HUES64 (cell line): ENCODE results near the gene PPP1R3G.
A peak's percentile ranks its signal among the peaks of the same experiment; 100 is the strongest.

ENCODE experiments used
- H3K27ac ChIP-seq: 2 replicates; pipeline ENCODE4 v1.7.0; 2013; ENCODE audit warnings: low read depth, low read length, inconsistent platforms
- H3K27me3 ChIP-seq: 2 replicates; pipeline ENCODE4 v1.6.1; 2013; ENCODE audit warnings: mild to moderate bottlenecking, low read length; ENCODE audit not compliant: insufficient read depth
- H3K36me3 ChIP-seq: 2 replicates; pipeline ENCODE4 v1.6.1; 2013; ENCODE audit warnings: mild to moderate bottlenecking, low read length; ENCODE audit not compliant: insufficient read depth
- H3K4me1 ChIP-seq: 2 replicates; pipeline ENCODE4 v1.6.1; 2013; ENCODE audit warnings: mild to moderate bottlenecking, low read length, moderate library complexity; ENCODE audit not compliant: insufficient read depth
- H3K4me3 ChIP-seq: 2 replicates; pipeline ENCODE4 v1.5.1; 2013; ENCODE audit warnings: mild to moderate bottlenecking, low read length, moderate library complexity
- H3K9ac ChIP-seq: 2 replicates; pipeline ENCODE4 v1.6.1; 2013; ENCODE audit warnings: mild to moderate bottlenecking, low read depth, low read length
- H3K9me3 ChIP-seq: 2 replicates; pipeline ENCODE4 v1.6.1; 2013; ENCODE audit warnings: low read depth, low read length; ENCODE audit not compliant: insufficient read depth
- WGBS: fragments of 150-250, 120-280 bp; methylation state at CpG from one replicate; pipeline ENCODE4 v1.1.7; 2013; ENCODE audit warnings: missing lambda C conversion rate; 5-methylcytosine and 5-hydroxymethylcytosine counted together

PPP1R3G gene

DNA sequence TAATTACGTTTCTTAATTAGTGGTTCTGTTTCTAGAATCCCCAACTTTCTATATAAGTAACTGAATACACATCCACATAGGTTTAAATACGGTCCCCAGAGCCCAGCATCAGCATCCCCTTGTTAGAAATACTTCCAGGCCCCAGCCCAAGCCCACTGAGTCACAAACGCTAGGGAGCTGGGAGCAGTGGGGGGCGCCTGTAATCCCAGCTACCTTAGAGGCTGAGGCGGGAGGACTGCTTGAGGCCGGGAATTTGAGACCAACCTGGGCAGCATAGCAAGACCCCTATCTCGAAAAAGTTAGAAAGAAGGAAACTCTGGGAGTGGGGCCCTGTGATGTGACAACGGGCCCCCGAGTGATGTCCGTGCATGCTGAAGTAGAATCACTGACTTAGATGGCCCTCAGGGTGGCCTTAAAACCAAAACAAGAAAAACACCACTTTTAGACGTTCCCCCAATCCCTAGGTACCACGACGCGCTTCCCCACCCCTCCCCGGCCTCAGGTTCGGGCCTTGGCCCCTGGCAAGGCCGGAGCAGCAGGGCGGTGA lies 1.3 kb upstream of the PPP1R3G start:
- Histone ChIP-seq H3K4me1 (no peaks in the 10 kb centered on the region), H3K9me3 (no peaks in the 10 kb centered on the region), H3K27me3 (peaks cover 65% of the 10 kb centered on the region), H3K27ac (no peak overlapping the region), H3K9ac (no peak overlapping the region), H3K36me3 (no peaks in the 10 kb centered on the region), H3K4me3 (peak overlapping the region; percentile 58)
- WGBS, result 55% methylated on average over 18 of the region's 18 CpGs

DNA sequence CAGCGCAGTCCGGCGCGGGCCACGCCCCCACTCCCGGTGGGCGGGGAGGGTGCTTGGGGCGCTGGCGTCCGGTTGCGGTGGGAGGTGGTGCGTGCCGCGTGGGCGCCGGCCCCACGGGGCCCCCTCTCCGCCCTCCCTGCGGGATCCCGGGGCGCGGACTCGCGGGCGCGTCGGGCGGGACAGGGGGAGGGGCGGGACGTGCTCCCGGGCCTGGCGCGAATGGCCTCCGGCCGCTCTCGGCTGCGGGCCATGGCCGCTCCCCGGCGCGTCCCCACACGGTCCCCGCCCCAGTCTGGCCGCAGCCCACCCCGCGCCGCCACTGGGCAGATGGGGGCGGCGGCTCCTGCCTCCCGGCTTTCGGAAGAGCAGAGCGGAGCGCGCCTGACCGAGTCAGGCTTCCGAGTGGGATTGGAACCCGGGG lies 771 bp upstream of the PPP1R3G start:
- H3K9ac ChIP-seq, result peak overlapping the region; percentile 56; the same call in 1 of the 2 replicates
- 2% methylated on average over 56 of the region's 57 CpGs for WGBS
- no peak overlapping the region for H3K27ac ChIP-seq
- peaks cover 65% of the 10 kb centered on the region for H3K27me3 ChIP-seq
- H3K9me3 ChIP-seq, result no peaks in the 10 kb centered on the region
- no peaks in the 10 kb centered on the region for H3K36me3 ChIP-seq
- H3K4me1 ChIP-seq, result no peaks in the 10 kb centered on the region
- H3K4me3 ChIP-seq, result peak overlapping the region; percentile 58

DNA sequence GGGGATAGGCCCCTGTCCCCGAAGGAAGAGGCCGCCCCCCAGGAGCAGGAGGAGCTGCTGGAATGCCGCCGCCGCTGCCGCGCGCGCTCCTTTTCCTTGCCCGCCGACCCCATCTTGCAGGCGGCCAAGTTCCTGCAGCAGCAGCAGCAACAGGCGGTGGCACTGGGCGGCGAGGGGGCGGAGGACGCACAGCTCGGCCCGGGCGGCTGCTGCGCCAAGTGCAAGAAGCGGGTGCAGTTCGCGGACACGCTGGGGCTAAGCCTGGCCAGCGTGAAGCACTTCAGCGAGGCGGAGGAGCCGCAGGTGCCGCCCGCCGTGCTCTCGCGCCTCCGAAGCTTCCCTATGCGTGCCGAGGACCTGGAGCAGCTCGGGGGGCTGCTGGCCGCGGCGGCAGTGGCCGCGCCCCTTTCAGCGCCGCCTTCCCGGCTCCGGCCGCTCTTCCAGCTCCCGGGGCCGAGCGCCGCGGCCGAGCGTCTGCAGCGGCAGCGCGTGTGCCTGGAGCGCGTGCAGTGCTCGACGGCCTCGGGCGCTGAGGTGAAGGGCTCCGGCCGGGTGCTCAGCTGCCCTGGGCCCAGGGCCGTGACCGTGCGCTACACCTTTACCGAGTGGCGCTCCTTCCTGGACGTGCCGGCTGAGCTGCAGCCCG lies 630 bp downstream of the PPP1R3G start:
- peaks cover 71% of the 10 kb centered on the region for H3K27me3 ChIP-seq
- H3K27ac ChIP-seq, result no peak overlapping the region
- H3K4me3 ChIP-seq, result peak overlapping the region; percentile 58
- WGBS, result 4% methylated on average over 74 of the region's 74 CpGs
- H3K9ac ChIP-seq, result peak overlapping the region; percentile 51; the same call in 1 of the 2 replicates
- H3K36me3 ChIP-seq, result no peaks in the 10 kb centered on the region
- no peaks in the 10 kb centered on the region for H3K4me1 ChIP-seq
- no peaks in the 10 kb centered on the region for H3K9me3 ChIP-seq

DNA sequence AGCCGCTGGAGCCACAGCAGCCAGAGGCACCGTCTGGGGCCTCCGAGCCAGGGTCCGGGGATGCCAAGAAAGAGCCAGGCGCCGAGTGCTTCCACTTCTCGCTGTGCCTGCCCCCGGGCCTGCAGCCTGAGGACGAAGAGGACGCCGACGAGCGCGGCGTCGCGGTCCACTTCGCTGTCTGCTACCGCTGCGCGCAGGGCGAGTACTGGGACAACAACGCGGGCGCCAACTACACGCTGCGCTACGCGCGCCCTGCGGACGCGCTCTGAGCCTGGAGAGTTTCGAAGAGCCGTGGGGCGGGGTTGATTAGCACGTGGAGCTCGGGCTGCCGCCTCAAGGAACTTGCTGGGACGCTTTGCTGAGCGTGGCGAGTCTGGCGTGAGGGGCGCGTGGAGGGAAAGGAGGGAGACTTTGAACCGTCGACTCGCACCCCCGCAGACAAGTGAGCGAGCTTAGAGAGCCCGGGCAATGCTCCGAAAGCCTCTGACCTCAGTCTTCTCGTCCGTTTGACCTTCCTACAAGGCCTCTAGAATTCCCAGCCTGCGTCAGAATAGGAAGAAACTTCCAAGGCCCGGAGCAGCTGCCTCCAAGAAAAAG lies 1.3 kb downstream of the PPP1R3G start:
- no peak overlapping the region for H3K27ac ChIP-seq
- no peaks in the 10 kb centered on the region for H3K4me1 ChIP-seq
- peak overlapping the region; percentile 58 for H3K4me3 ChIP-seq
- no peaks in the 10 kb centered on the region for H3K9me3 ChIP-seq
- H3K27me3 ChIP-seq, result peaks cover 68% of the 10 kb centered on the region
- no peak overlapping the region; the same call in 1 of the 2 replicates for H3K9ac ChIP-seq
- no peaks in the 10 kb centered on the region for H3K36me3 ChIP-seq
- 84% methylated on average over 56 of the region's 56 CpGs for WGBS

DNA sequence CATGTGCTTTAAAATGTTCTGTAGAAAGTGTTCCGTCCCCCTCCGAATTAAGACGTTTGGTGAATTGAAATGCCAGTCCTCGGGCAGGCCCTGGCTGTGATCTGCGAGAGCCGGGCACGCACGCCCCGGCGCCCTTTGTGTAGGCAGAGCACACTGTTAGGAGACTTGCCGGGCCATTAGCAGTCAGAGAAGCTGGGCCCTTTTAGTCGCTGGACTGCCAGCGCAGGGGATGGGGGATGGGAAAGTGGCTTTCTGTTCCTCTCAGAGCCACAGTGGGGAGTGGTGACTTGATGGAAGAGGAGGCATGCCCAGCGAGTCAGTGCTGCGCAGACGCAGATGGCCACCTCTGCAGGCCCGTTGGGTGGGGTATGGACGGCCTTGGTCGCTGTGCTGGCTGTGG lies 2.2 kb downstream of the PPP1R3G start:
- Histone ChIP-seq H3K27ac (no peak overlapping the region), H3K27me3 (peaks cover 60% of the 10 kb centered on the region), H3K4me1 (no peaks in the 10 kb centered on the region), H3K36me3 (no peaks in the 10 kb centered on the region), H3K4me3 (no peak overlapping the region), H3K9ac (no peak overlapping the region), H3K9me3 (no peaks in the 10 kb centered on the region)
- 82% methylated on average over 19 of the region's 19 CpGs for WGBS

DNA sequence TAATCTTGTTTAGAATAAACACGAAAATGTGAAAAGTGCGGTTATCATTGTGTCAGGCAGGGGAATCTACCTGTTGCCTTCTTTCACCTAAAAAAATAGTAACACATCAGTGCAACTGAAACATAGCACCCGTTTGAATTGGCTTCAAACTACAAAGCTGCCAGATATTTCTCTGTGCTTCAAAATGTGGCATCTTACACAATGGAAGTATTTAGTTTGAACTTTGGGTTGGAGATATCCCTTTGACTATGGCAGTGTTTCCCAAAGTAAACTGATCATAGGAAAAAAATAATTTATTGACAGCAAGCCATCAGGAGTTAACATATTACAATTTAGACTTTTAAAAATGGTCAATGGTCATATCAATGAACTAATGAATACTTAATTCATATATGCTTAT lies 3.6 kb downstream of the PPP1R3G start:
- Histone ChIP-seq H3K27me3 (peaks cover 46% of the 10 kb centered on the region), H3K4me3 (no peak overlapping the region), H3K9ac (no peak overlapping the region), H3K9me3 (no peaks in the 10 kb centered on the region), H3K27ac (no peak overlapping the region), H3K36me3 (no peaks in the 10 kb centered on the region), H3K4me1 (no peaks in the 10 kb centered on the region)
- WGBS, result 75% methylated on average over 3 of the region's 3 CpGs

DNA sequence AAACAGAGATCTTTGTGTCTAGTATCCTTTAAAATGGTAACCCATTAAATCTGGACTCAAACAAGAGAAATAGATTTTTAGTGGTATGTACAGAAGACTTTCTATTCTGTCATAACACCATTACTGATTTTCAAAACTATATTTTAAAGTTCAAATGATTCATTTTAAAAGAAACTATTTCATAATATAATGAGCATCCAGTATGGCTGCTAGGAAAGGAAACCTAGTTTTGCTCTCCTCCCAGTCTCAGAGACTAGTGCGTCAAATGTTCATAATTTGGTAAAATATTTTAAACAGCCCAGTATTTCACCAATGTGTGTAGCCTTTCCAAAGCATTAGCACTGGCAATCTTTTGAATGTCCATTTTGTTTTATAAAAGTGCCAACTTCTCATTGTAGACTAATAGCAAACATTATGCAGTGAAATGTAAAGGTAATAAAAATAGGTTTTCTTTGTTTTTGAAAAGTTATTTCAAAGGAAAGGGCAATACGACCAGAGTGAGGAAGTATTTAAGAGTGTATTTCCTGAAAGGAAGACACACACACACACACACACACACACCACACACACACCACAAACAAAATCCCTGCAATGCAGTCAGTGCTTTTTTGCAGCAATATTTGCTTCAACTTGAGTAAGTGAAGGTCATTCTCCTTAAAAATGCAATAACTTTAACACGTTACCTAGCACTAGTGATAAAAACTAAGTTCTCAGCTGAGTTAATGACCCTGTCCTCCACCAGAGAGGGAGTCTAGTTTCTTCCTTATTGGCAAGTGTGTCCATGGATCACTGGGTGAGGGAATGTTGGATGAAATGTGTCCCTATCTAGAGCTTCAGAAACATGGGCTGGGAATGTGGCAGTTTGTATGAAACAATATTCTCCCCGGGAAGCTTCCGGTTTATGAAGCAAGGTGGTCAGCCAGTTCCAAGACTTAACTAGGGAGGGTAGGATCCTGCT lies 4.6 kb downstream of the PPP1R3G start:
- Histone ChIP-seq H3K27me3 (peaks cover 36% of the 10 kb centered on the region), H3K27ac (no peak overlapping the region), H3K9ac (no peak overlapping the region), H3K36me3 (no peaks in the 10 kb centered on the region), H3K4me1 (no peaks in the 10 kb centered on the region), H3K4me3 (no peak overlapping the region), H3K9me3 (no peaks in the 10 kb centered on the region)
- WGBS, result 95% methylated on average over 5 of the region's 5 CpGs

DNA sequence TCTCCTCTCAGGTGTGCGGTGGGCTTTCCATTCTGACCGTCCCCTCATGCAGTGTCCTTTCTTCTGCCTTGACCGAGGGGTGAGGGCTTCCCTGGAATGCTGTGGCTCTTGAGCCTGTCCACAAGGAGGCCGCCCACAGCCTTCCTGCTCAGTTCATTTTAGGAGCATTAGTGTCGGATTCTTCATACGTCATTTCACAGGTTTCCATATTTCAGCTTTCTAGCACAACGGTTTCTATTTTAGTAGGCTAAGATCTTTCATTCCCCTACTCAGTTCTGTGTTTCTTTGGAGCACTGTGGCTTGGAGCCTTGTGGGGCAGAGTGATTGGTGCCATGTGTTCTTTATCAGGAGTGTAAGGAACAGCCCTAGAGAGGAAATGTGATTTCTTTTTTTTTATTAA lies 5.5 kb downstream of the PPP1R3G start:
- no peak overlapping the region for H3K9ac ChIP-seq
- H3K36me3 ChIP-seq, result no peaks in the 10 kb centered on the region
- 93% methylated on average over 7 of the region's 7 CpGs for WGBS
- H3K4me1 ChIP-seq, result no peaks in the 10 kb centered on the region
- no peak overlapping the region for H3K27ac ChIP-seq
- H3K9me3 ChIP-seq, result no peaks in the 10 kb centered on the region
- no peak overlapping the region for H3K4me3 ChIP-seq
- H3K27me3 ChIP-seq, result peaks cover 28% of the 10 kb centered on the region

DNA sequence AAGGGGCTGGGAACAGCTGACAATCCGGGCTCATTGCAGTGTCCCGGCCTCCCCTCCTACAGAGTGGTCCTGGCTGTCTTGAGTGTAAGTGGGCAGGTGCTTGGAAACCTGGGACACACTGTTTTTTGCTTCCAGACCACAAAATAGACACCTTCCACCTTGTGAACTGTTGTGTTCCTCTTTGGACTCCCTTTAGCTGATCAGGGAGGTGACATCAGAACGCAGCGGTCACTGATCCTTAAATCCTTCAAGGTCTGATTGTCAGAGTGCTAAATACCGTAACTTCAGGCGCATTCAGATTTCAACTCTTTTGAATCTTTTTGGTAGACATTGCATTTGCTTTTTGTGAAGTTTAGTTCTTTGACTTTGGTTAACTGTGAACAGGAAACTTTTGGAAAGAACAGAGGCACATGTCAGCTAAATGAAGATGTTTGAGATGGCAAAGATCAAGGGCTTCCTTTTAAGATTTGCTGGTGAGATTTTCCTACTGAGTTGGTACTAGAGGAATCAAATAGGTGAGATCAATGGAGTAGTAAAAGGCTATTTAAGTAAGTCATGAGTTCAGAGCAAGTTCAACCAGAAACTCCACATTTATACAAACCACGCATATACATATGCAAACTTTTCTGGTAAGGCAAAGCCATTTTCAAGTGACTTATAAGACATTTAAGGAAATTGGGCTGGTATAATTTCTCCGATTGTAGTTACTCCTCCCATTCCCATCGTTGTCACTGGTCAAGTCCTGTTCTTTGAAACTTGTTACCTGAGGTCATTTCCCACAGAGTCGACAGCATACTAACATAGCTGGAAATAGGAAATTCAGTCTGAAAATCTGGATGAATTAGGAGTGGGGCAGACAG lies 6.3 kb downstream of the PPP1R3G start:
- H3K9me3 ChIP-seq, result no peaks in the 10 kb centered on the region
- no peak overlapping the region for H3K27ac ChIP-seq
- no peaks in the 10 kb centered on the region for H3K36me3 ChIP-seq
- WGBS, result 89% methylated on average over 10 of the region's 10 CpGs
- H3K9ac ChIP-seq, result no peak overlapping the region
- H3K4me1 ChIP-seq, result no peaks in the 10 kb centered on the region
- H3K4me3 ChIP-seq, result no peak overlapping the region
- H3K27me3 ChIP-seq, result peaks cover 20% of the 10 kb centered on the region

DNA sequence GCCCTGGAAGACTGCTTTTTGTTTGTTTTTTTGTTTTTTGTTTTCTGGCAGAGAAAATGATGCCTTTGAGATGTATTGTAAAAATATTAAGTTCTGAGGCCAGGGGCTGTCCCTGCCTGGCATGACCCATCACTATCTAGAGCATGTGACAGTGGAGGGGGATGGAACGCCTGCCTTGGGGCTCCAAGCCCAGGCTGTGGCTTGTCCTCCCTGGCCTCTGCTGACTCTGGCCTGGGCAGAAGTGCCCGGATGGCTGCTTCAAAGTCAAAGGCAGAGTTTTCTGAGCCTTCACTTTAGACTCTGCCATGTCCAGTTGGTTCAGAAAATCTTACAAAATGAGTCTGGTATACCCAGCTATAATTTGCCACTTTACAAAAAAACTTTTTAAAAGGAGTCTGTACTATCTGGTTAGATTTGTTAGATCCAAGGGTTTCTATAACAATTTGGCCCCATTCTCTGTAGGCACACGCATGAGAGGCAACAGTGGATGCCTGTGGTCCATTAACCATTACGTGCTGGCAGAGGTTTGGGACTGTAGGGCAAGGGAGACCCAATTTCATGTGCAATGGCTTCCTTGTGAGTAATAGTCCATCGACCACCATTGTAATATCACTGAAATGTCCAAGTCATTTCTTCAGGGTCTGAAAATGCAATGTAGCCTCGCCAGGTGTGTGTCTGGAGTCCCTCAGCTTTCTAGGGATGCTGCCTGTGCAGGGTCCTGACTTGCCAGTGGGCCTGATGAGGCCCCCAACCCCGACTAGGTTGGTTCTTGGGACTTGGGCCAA lies 8.3 kb downstream of the PPP1R3G start:
- Histone ChIP-seq H3K9me3 (no peaks in the 10 kb centered on the region), H3K9ac (no peak overlapping the region), H3K4me1 (no peaks in the 10 kb centered on the region), H3K4me3 (no peak overlapping the region), H3K27me3 (0 out of 2 replicates have a peak, but pooled peaks cover 5% of the 10 kb centered on the region), H3K27ac (no peak overlapping the region), H3K36me3 (no peaks in the 10 kb centered on the region)
- WGBS, result 90% methylated on average over 7 of the region's 7 CpGs
